Measurements from ENCODE around the gene MAP3K3. TPM values are rescaled to one million over a fixed set of nuclear protein-coding genes. Genes with fewer than 3 reads are reported as not detected.

MAP3K3 gene
- total and polyA plus RNA-seq, 2 donors (not counting 3 experiments of a cell fraction or from before 2014, with no cell fraction given), result 56.6 to 81.0 TPM

- intact Hi-C loops (cut with micrococcal nuclease), result loop anchor here (1.0 to 5.0 kb wide), 3 partner anchors 33 to 118 kb away; partner anchors contain the start of genes CCDC47, LIMD2 and MAP3K3
- FAIRE-seq, result peak; percentile 18
- POLR2A ChIA-PET, result interaction anchor here (0.6 kb wide), 1 partner anchor 29 kb away, joined by 4 read pairs; no protein-coding TSS in a partner anchor
Measured at GRCh38 chr17:63740464-63741142, 118.4 kb downstream of the MAP3K3 start.

More at GRCh38 chr17:63740464-63741142, 118.4 kb downstream of the MAP3K3 start:
- Histone ChIP-seq H3K4me1 (ENCODE audit: control insufficient read depth, extremely low read depth, insufficient read depth, low read length) (peaks cover 12% of the 10 kb centered on the region), H4K20me1 (replicated peaks; ENCODE audit: control insufficient read depth, extremely low read depth, insufficient read depth, low read length) (no peaks in the 10 kb centered on the region), H3K9me1 (replicated peaks; ENCODE audit: control insufficient read depth, extremely low read depth, insufficient read depth, low read length) (no peaks in the 10 kb centered on the region), H3K27ac (ENCODE audit: insufficient read depth, low read depth, low read length) (peak overlapping the region; percentile 77), H3K27me3 (ENCODE audit: control insufficient read depth in 2 of 2, insufficient read depth in 2 of 2, low read length in 2 of 2) (no peaks in the 10 kb centered on the region), H3K4me2 (ENCODE audit: insufficient read depth, low read length) (peak overlapping the region; percentile 93), H3K36me3 (ENCODE audit: control insufficient read depth in 2 of 2, extremely low read depth in 1 of 2, insufficient read depth in 2 of 2, low read length in 2 of 2) (peaks cover 0 to 2% of the 10 kb centered on the region in 2 experiments), H3K4me3 (replicated peaks in 1 of 3; ENCODE audit: insufficient read depth in 1 of 3, low read depth in 1 of 3, low read length in 3 of 3) (peak overlapping the region; percentile 72 to 98 (median 89)), H2AFZ (ENCODE audit: low read depth, low read length) (peak overlapping the region; percentile 87), H3K9me3 (replicated peaks; ENCODE audit: control insufficient read depth, insufficient read depth, low read length) (no peaks in the 10 kb centered on the region), H3K9ac (replicated peaks; ENCODE audit: extremely low read depth, insufficient read depth, low read length) (peak overlapping the region; percentile 95), H3K79me2 (ENCODE audit: control insufficient read depth, insufficient read depth, low read length) (peaks cover 19% of the 10 kb centered on the region)
- TSS peak; percentile 39 for BruUV-seq (replicated peaks)
- CTCF ChIA-PET, result interaction anchor here (0.9 kb wide), 1 partner anchor 9 kb away, joined by 3 read pairs; no protein-coding TSS in a partner anchor
- no peak for TF ChIP-seq MYC (IDR thresholded peaks at IDR 0.05; ENCODE audit: low read depth, low read length)
- no peak for TF ChIP-seq JUN (IDR thresholded peaks at IDR 0.05; ENCODE audit: borderline replicate concordance, insufficient read depth, insufficient read length, low read depth)
- no peak for TF ChIP-seq CTCF (IDR thresholded peaks at IDR 0.05; ENCODE audit: extremely low read depth in 1 of 2, insufficient read depth in 1 of 2, low read depth in 1 of 2, low read length in 2 of 2)
- TF ChIP-seq FOS (IDR thresholded peaks at IDR 0.05; ENCODE audit: borderline replicate concordance, insufficient read depth, low read length), result no peak
- peak; percentile 40 for DNase-seq (ENCODE audit: low read depth, low spot score)
- dilution Hi-C loops (cut with MboI; ENCODE audit: extremely low pct_ligation_motif_present, low sequenced_read_pairs), result no loop called here
